Measurements from ENCODE around the gene MRPL58.

The MRPL58 gene

DNA sequence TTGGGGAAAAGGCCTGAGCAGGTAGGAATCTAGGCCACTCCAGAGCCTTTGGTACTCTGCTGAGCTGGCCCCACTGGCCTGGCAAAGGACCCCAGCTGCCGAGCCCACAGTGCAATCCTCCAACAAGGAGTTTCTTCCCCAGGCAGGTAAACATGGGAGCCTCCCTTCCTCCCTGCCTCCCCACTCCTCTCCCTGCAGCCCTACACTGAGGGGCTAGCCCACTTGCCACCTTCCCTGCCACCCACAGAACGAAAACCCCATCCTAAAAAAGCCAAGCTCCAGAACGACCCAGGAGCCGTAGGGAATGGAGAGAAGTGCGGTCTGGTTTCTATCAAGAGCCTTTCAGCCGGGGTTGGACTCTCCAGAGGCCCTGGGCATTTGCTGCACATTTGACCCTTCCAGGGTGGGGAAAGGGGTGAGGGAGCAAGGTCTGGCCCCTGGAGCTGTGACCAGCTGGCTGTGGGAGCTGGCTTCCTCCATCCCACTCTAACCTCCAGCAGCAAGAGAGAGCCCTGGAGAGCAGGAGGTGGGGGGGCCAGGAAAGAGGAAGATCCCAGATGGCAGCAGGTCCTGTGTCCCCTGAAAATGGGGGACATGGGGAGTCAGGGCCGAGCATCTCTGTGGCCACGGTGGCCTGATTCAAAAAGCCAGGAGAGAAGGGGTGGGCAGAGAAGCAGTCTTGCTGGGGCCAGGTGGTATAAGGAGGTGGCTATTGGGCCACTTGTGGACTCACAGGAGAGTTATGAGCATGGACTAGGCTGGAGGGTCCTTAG is 41.2 kb upstream of the MRPL58 start:
- TF ChIP-seq, protein P1, sequence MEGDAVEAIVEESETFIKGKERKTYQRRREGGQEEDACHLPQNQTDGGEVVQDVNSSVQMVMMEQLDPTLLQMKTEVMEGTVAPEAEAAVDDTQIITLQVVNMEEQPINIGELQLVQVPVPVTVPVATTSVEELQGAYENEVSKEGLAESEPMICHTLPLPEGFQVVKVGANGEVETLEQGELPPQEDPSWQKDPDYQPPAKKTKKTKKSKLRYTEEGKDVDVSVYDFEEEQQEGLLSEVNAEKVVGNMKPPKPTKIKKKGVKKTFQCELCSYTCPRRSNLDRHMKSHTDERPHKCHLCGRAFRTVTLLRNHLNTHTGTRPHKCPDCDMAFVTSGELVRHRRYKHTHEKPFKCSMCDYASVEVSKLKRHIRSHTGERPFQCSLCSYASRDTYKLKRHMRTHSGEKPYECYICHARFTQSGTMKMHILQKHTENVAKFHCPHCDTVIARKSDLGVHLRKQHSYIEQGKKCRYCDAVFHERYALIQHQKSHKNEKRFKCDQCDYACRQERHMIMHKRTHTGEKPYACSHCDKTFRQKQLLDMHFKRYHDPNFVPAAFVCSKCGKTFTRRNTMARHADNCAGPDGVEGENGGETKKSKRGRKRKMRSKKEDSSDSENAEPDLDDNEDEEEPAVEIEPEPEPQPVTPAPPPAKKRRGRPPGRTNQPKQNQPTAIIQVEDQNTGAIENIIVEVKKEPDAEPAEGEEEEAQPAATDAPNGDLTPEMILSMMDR (IDR thresholded peaks at IDR 0.05; ENCODE audit: control insufficient read depth, insufficient read depth, low read depth, low read length, missing control alignments): no peak
- H3K4me3 ChIP-seq (ENCODE audit: control insufficient read depth, low read depth, low read length): no peak overlapping the region
- no peak for DNase-seq (ENCODE audit: low read depth)

DNA sequence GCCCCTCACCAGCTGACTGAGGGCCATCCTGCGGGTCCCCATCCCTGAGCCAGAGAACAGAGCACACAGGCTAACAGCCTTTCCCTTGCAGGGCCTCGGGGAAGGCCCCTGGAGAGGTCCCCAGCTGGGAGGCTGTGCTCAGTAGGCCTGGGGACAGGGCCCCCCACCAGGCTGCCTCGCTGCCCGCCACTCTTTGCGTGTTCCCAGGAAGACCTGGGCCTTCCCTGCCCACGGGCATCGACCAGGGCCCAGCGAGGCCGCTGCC is 40.7 kb upstream of the MRPL58 start:
- no peak overlapping the region for H3K4me3 ChIP-seq (ENCODE audit: control insufficient read depth, low read depth, low read length)
- TF ChIP-seq, protein P1 (IDR thresholded peaks at IDR 0.05; ENCODE audit: control insufficient read depth, insufficient read depth, low read depth, low read length, missing control alignments): no peak
- no peak for DNase-seq (ENCODE audit: low read depth)

DNA sequence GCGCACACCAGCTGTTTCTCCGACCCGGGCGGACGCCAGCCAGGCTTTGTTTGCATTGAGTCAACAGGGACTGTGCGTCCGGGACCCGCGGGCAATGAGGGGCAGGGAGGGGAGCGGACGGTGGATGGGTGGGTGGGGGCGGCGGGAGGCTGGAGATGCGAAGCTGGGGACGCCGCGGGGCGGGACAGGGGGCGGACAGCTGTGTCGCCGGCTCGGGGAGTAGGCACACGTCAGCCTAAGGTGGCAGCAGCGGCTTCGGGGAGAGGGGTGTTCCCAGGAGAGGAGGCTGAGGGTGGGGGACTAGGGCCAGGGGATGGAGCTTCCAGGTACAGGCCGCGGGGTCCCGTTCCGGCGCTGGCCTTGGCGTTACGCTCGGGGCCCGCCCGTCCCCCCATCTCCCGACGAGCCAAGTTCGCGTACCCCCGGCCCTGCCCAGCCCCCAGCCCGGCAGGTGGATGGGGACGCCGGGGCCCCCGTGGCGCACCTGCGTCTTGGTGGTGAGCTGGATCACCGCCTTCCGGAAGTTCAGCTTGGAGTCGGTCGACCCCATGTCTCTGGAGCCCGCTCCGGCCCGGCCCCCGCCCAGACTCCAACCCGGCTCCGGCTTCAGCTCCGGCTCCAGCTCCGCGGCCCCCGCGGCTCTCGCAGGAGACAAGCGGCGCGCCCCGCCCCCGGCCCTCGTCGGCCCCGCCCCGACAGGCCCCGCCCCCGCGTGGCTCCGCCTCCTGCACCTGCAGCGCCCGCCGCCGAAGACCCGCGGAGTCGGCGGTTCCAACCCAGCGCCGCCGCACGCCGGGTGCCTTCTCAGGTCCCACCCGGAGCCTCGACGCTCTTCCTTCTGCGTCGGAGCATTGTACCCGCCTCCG is 40.1 kb upstream of the MRPL58 start, which contains the start of gene HID1:
Gene HID1 (minus strand): TSS at position 653 of the 866 bp plus-strand sequence. CDS start 103 bp downstream, at position 550.
- H3K4me3 ChIP-seq (ENCODE audit: control insufficient read depth, low read depth, low read length): peak within 1 kb of the TSS; percentile 25
- no peak for DNase-seq (ENCODE audit: low read depth)
- TF ChIP-seq, protein P1 (IDR thresholded peaks at IDR 0.05; ENCODE audit: control insufficient read depth, insufficient read depth, low read depth, low read length, missing control alignments): no peak

DNA sequence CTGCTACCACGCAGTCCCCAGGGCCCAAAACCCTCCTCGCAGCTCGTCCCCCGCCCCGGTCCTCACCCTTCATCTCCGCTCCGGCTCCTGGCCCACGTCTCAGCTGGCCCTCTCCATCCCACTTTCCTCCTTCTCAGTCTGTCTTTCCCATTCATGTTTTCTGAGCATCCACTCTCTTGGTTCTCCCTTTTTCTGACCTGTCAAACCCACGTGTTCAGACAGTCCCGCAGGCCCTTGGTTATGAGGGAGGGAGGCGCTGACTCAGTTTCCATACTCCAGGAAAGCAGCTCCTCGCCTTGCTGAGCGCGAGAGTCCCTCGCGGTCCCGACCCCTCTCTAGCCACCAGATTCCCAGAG is 39.5 kb upstream of the MRPL58 start:
- TF ChIP-seq, protein P1 (IDR thresholded peaks at IDR 0.05; ENCODE audit: control insufficient read depth, insufficient read depth, low read depth, low read length, missing control alignments): no peak
- DNase-seq (ENCODE audit: low read depth): no peak
- no peak overlapping the region for H3K4me3 ChIP-seq (ENCODE audit: control insufficient read depth, low read depth, low read length)

DNA sequence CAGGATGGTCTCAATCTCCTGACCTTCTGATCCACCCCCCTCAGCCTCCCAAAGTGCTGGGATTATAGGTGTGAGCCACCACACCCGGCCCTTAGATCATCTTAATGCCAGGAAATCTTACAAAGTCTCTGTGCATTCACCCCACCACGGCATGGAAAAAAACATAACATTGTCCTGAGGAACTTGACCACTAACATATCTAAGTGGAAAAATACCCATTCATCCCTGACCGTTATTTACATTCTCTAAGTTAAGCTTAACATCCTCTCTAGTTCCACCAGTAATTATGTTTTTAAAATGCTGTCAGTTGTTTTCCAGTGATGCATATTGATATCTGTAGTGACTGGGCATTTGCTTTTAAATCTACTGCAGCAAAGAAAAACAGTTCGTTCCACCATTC is 36.5 kb upstream of the MRPL58 start:
- no peak overlapping the region for H3K4me3 ChIP-seq (ENCODE audit: control insufficient read depth, low read depth, low read length)
- TF ChIP-seq, protein P1 (IDR thresholded peaks at IDR 0.05; ENCODE audit: control insufficient read depth, insufficient read depth, low read depth, low read length, missing control alignments): no peak
- no peak for DNase-seq (ENCODE audit: low read depth)

DNA sequence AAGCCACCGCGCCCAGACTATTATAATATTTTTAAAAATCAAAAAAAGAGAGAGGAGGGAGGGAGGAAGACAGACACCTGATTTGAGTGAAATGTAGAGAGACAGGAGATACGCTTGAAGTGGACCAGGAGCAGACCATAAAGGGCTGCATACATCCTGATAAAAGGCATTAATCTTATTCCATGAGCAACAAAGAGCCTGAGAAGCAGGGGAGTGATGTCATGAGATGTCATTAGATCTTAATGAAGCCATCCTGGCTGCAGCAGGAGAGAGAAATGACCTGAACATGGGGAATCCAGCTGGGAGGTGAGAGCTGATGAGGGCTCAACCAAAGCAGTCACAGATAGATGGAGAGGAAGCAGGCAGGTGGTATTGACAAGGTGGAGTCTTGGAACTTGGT is 34.7 kb upstream of the MRPL58 start:
- DNase-seq (ENCODE audit: low read depth): no peak
- TF ChIP-seq, protein P1 (IDR thresholded peaks at IDR 0.05; ENCODE audit: control insufficient read depth, insufficient read depth, low read depth, low read length, missing control alignments): no peak
- H3K4me3 ChIP-seq (ENCODE audit: control insufficient read depth, low read depth, low read length): no peak overlapping the region

Data from AG09309 (cell line).